Measurements from ENCODE around the gene MIGA2.
A peak's percentile ranks its signal among the peaks of the same experiment; 100 is the strongest.

The MIGA2 gene

DNA sequence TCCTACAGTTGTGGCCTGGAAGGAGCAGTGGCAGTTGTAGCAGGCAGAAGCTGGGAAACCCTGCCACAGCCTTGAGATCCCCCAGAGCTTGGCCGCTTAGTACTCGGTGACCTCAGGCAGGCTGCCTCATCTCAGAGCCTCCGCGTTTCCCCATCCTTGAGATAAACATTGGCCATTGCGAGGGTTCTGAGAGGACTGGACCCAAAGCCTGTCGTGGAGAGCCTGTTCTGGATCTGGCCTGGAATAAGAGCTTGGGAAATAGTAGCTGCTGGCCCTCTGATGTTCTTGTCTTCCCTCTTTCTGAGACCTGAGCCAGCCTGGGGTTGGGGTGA, 1.3 kb downstream of the MIGA2 start:
- WGBS, 2 experiments (ENCODE audit: insufficient coverage in 2 of 2) = 73 to 90% methylated on average over 6 of the region's 6 CpGs
- H3K36me3 ChIP-seq (ENCODE audit: control insufficient read depth, insufficient read depth, low read length) = peaks cover 16% of the 10 kb centered on the region
- H3K4me1 ChIP-seq (ENCODE audit: control insufficient read depth, insufficient read depth, low read length, poor library complexity, severe bottlenecking) = peaks cover 14% of the 10 kb centered on the region
- H3K27ac ChIP-seq (ENCODE audit: low read depth, low read length, severe bottlenecking) = no peak overlapping the region
- no peaks in the 10 kb centered on the region for H3K9me3 ChIP-seq (ENCODE audit: control insufficient read depth, low read length)
- H3K4me3 ChIP-seq (ENCODE audit: extremely low read depth, insufficient read depth, low read length, poor library complexity, severe bottlenecking) = peak overlapping the region; percentile 95

DNA sequence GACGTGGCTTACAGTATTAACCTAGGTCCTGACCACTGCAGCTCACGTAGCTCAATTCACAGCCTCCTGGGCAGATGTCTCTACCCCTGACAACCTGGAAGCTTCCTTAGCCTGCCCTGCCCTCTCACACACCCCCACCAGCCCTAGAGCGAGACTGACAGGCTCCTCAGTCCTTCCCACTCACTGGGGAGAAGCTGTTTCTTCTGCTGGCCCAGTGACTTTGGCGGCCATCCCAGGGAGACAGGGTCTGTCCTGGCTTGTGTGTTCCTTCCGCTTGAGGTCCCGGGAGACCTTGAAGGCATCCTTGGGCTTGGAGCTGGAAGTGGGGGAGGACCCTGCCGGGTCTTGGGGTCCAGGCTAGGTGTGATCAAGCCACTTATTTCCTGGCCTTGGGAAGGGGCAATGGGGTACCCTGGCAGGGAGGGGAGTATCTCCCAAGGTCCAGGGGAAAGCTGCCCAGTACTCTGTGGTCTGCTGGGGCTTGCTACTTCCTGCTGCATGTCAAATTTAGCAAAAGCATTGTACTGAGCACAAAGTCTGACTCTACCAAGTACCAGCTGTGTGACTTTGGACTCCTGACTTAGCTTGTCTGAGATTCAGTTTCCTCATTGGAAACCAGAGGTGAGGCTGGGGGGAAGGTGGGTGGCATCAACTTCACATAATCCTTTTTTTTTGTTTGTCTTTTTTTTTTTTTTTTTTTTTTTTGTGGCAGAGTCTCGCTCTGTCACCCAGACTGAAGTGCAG, 1.9 kb downstream of the MIGA2 start:
- Histone ChIP-seq H3K27ac (ENCODE audit: low read depth, low read length, severe bottlenecking) (no peak overlapping the region), H3K4me1 (ENCODE audit: control insufficient read depth, insufficient read depth, low read length, poor library complexity, severe bottlenecking) (peaks cover 14% of the 10 kb centered on the region), H3K36me3 (ENCODE audit: control insufficient read depth, insufficient read depth, low read length) (peaks cover 16% of the 10 kb centered on the region), H3K9me3 (ENCODE audit: control insufficient read depth, low read length) (no peaks in the 10 kb centered on the region), H3K4me3 (ENCODE audit: extremely low read depth, insufficient read depth, low read length, poor library complexity, severe bottlenecking) (peak overlapping the region; percentile 95)
- WGBS, 2 experiments (ENCODE audit: insufficient coverage in 2 of 2) = 96 to 97% methylated on average over 4 of the region's 8 CpGs

DNA sequence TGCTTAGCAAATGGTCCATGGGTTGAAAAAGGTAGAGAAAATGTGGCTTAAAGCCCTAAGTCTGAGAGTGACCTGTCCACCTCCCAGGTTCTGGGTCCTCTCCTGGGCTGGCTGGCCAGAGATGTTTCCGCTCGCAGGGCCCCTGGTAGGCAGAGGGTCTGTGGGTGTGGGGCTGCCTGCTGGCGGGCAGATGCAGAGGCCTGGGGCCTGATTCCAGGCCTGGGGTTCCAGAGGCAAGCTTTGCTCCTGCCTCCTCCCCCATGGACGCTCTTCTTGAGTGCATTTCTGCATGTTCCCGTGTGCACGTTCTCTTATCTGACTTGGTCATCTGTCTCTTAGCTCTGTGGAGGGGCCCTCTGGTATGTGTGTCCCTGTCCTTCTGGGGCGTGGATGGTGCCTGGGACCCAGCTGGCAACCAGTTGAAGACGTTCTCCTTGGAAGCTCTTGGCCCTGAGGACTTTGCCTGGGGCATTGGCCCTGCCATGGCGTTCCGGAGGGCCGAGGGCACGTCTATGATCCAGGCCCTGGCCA, 3.8 kb downstream of the MIGA2 start:
- WGBS, 2 experiments (ENCODE audit: insufficient coverage in 2 of 2) = 92 to 94% methylated on average over 12 of the region's 12 CpGs
- Histone ChIP-seq H3K4me3 (ENCODE audit: extremely low read depth, insufficient read depth, low read length, poor library complexity, severe bottlenecking) (no peak overlapping the region), H3K27ac (ENCODE audit: low read depth, low read length, severe bottlenecking) (no peak overlapping the region), H3K4me1 (ENCODE audit: control insufficient read depth, insufficient read depth, low read length, poor library complexity, severe bottlenecking) (peaks cover 14% of the 10 kb centered on the region), H3K36me3 (ENCODE audit: control insufficient read depth, insufficient read depth, low read length) (peaks cover 16% of the 10 kb centered on the region), H3K9me3 (ENCODE audit: control insufficient read depth, low read length) (no peaks in the 10 kb centered on the region)

DNA sequence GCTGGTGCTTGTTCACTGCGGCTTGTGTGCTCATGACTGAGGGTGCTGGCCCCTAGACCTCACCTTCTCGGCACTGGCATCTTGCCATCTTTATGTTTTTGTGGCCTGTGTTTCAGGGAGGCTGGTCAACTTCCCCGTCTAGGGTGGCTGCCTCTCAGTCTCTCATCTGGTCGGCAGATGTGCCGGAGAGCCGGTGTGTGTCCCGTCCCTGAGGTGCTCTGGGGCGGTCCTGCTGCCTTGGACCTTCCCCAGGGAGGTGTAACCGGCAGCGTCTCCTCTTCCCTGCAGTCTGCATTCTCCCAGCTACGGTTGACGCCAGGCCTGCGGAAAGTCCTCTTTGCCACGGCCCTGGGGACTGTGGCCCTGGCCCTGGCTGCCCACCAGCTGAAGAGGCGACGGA, 5.6 kb downstream of the MIGA2 start:
- H3K27ac ChIP-seq (ENCODE audit: low read depth, low read length, severe bottlenecking) = no peak overlapping the region
- H3K4me1 ChIP-seq (ENCODE audit: control insufficient read depth, insufficient read depth, low read length, poor library complexity, severe bottlenecking) = peaks cover 14% of the 10 kb centered on the region
- no peaks in the 10 kb centered on the region for H3K9me3 ChIP-seq (ENCODE audit: control insufficient read depth, low read length)
- 90 to 96% methylated on average over 9 to 15 of the region's 16 CpGs for WGBS, 2 experiments (ENCODE audit: insufficient coverage in 2 of 2)
- peaks cover 22% of the 10 kb centered on the region for H3K36me3 ChIP-seq (ENCODE audit: control insufficient read depth, insufficient read depth, low read length)
- H3K4me3 ChIP-seq (ENCODE audit: extremely low read depth, insufficient read depth, low read length, poor library complexity, severe bottlenecking) = no peak overlapping the region

DNA sequence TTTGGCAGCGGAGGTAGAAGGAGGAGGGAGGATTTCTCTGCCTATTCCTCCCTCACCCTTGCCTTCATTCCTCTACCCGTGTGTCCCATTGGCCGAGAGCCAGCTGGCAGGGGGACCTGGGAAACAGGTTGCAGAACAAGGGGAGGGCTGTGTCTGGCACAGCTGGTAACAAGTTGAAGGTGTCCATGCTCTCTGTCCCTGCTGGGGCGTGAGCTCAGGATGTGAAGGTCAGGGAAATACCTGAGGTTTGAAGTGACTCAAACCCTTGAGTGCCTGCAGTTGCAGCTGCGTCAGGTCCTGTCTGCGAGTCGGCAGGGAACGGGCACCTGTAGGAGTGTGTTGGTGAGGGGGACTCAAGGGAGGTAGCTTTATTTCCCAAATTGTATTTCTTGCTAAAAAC, 16.2 kb downstream of the MIGA2 start:
- 97% methylated on average over 4 to 5 of the region's 8 CpGs for WGBS, 2 experiments (ENCODE audit: insufficient coverage in 2 of 2)

DNA sequence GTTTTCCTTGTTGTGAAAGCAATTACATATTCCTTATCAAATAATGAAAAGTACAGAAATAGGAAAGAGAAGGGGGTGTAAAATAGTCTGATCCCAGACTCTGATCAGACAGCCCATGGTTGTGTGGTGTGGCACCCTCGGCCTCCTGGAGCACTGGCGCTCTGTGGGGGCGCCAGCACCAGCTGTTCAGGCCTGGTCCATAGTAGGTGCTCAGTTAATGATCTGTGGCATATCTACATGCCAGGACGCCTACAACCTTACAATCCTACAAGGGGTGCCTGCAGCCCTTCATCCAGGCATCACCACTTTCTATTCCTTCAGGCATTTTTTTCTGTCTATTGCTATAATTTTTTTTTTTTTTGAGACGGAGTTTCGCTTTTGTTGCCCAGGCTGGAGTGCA, 16.6 kb downstream of the MIGA2 start:
- Histone ChIP-seq H3K27ac (ENCODE audit: low read depth, low read length, severe bottlenecking) (no peak overlapping the region), H3K36me3 (ENCODE audit: control insufficient read depth, insufficient read depth, low read length) (peaks cover 61% of the 10 kb centered on the region), H3K4me3 (ENCODE audit: extremely low read depth, insufficient read depth, low read length, poor library complexity, severe bottlenecking) (no peak overlapping the region), H3K9me3 (ENCODE audit: control insufficient read depth, low read length) (no peaks in the 10 kb centered on the region), H3K4me1 (ENCODE audit: control insufficient read depth, insufficient read depth, low read length, poor library complexity, severe bottlenecking) (no peaks in the 10 kb centered on the region)
- WGBS, 2 experiments (ENCODE audit: insufficient coverage in 2 of 2) = 98 to 100% methylated on average over 2 to 5 of the region's 6 CpGs

More for the DNA sequence above, 16.2 kb downstream of the MIGA2 start:
- Histone ChIP-seq H3K4me3 (ENCODE audit: extremely low read depth, insufficient read depth, low read length, poor library complexity, severe bottlenecking) (no peak overlapping the region), H3K36me3 (ENCODE audit: control insufficient read depth, insufficient read depth, low read length) (peaks cover 61% of the 10 kb centered on the region), H3K4me1 (ENCODE audit: control insufficient read depth, insufficient read depth, low read length, poor library complexity, severe bottlenecking) (no peaks in the 10 kb centered on the region), H3K27ac (ENCODE audit: low read depth, low read length, severe bottlenecking) (no peak overlapping the region), H3K9me3 (ENCODE audit: control insufficient read depth, low read length) (no peaks in the 10 kb centered on the region)

DNA sequence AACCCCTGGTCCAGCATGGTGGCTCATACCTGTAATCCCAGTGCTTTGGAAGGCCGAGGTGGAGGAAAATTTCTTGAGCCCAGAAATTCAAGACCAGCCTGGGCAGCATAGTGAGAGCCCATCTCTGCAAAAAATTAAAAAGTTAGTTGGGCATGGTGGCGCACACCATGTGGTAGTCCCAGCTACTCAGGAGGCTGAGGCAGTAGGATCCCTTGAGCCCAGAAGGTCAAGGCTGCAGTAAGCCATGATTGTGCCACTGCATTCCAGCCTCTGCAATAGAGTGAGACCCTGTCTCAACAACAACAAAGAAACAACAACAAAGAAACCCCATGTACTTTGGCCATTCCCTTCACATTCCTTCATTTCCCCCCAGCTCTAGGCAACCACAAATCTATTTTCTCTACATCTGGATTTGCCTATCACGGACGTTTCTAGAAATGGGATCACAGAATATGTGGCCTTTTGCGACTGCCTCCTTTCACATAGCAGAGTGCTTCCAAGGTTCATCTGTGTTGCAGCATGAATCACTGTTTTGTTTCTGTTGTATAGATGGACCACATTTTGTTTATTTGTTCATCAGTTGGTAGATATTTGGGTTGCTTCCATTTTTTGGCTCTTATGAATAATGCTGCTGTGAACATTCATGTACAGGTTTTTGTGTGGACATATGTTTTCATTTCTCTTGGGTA, 17.9 kb downstream of the MIGA2 start:
- Histone ChIP-seq H3K4me3 (ENCODE audit: extremely low read depth, insufficient read depth, low read length, poor library complexity, severe bottlenecking) (no peak overlapping the region), H3K27ac (ENCODE audit: low read depth, low read length, severe bottlenecking) (no peak overlapping the region), H3K4me1 (ENCODE audit: control insufficient read depth, insufficient read depth, low read length, poor library complexity, severe bottlenecking) (no peaks in the 10 kb centered on the region), H3K9me3 (ENCODE audit: control insufficient read depth, low read length) (no peaks in the 10 kb centered on the region), H3K36me3 (ENCODE audit: control insufficient read depth, insufficient read depth, low read length) (peaks cover 57% of the 10 kb centered on the region)
- 89 to 93% methylated on average over 5 of the region's 5 CpGs for WGBS, 2 experiments (ENCODE audit: insufficient coverage in 2 of 2)

DNA sequence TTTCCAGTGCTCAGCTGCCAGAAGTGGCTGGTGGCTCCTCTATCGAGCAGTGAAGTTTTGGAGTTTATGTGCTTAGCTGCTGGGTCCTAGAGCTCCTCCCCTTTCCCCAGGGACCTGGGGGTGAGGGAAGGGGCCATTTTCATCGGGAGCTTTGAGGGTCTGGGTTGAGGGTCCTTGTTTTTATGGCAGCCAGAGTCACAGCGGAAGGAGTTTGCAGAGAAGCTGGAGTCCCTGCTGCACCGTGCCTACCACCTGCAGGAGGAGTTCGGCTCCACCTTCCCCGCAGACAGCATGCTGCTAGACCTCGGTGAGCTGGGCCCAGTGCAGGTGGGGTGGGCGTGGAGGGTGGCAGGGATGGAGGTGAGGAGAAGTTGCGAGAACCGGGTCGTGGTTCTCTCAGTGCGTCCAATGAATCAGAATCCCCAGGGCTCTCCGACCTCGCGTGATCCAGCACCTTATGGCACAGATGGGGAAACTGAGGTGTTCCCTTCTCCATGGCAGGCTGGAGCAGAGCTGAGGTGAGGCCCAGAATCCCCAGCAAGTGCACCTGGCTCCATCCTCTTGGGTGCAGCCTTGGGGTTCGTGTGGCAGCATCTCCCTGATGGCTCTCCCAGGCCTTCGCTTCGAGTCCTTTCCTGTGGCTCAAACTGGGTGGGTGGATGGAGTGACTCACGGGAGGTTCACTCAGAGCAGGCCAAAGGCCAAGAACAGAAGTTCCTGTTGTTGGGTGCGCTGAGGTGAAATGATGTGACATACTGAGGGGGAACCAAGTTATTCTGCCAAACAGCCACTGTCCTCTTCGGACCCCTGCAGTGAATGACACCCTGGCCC, 22.8 kb downstream of the MIGA2 start:
- 93 to 96% methylated on average over 18 to 20 of the region's 21 CpGs for WGBS, 2 experiments (ENCODE audit: insufficient coverage in 2 of 2)

DNA sequence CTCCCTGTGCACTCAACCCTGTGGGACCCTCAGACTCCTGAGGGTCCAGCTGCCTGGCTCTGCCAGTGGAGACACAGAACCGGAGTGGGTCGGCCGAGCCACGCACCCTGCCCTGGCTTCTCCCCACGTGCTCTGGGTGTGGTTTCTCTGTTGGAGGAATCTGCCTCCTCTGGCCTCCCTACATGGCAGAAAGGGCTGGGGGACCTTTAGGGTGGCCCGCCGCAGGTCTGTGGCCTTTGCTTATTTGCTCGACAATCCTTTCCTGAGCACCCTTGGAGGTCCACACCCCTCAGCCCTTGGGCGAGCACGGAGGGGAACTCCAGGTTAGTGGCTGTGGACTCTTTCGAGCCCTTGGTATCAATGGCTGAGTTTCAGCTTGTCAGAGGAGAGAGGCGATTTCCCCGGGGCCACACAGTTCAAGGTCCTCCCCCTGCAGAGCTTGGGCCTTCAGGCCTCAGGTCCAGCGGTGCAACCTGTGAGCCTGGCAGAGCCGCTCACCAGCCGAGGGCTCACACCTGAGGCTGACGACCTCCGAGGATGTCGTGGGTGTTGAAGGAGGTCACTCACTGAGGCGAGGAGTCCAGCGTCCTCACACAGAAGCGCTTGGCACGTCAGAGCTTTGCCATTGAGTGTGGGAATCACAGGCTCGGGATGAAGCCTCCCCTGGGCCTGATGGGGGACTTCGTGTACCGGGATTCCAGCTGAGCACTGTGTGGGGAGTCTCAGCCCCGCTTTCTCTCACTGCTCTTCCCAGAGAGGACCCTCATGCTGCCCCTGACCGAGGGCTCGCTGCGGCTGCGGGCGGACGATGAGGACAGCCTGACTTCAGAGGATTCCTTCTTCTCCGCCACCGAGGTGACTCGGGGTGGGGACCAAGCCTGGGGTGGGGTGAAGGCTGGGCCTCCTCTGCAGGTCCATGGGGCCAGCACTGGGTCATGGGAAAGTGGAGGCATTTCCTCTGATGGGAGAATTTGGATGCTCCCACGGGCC, 23.7 kb downstream of the MIGA2 start:
- H3K4me3 ChIP-seq (ENCODE audit: extremely low read depth, insufficient read depth, low read length, poor library complexity, severe bottlenecking) = no peak overlapping the region
- no peaks in the 10 kb centered on the region for H3K4me1 ChIP-seq (ENCODE audit: control insufficient read depth, insufficient read depth, low read length, poor library complexity, severe bottlenecking)
- peaks cover 63% of the 10 kb centered on the region for H3K36me3 ChIP-seq (ENCODE audit: control insufficient read depth, insufficient read depth, low read length)
- no peak overlapping the region for H3K27ac ChIP-seq (ENCODE audit: low read depth, low read length, severe bottlenecking)
- H3K9me3 ChIP-seq (ENCODE audit: control insufficient read depth, low read length) = no peaks in the 10 kb centered on the region
- 95 to 98% methylated on average over 25 to 27 of the region's 37 CpGs for WGBS, 2 experiments (ENCODE audit: insufficient coverage in 2 of 2)

More for the DNA sequence above, 22.8 kb downstream of the MIGA2 start:
- H3K27ac ChIP-seq (ENCODE audit: low read depth, low read length, severe bottlenecking) = no peak overlapping the region
- H3K9me3 ChIP-seq (ENCODE audit: control insufficient read depth, low read length) = no peaks in the 10 kb centered on the region
- H3K4me3 ChIP-seq (ENCODE audit: extremely low read depth, insufficient read depth, low read length, poor library complexity, severe bottlenecking) = no peak overlapping the region
- H3K36me3 ChIP-seq (ENCODE audit: control insufficient read depth, insufficient read depth, low read length) = peaks cover 63% of the 10 kb centered on the region
- H3K4me1 ChIP-seq (ENCODE audit: control insufficient read depth, insufficient read depth, low read length, poor library complexity, severe bottlenecking) = no peaks in the 10 kb centered on the region

DNA sequence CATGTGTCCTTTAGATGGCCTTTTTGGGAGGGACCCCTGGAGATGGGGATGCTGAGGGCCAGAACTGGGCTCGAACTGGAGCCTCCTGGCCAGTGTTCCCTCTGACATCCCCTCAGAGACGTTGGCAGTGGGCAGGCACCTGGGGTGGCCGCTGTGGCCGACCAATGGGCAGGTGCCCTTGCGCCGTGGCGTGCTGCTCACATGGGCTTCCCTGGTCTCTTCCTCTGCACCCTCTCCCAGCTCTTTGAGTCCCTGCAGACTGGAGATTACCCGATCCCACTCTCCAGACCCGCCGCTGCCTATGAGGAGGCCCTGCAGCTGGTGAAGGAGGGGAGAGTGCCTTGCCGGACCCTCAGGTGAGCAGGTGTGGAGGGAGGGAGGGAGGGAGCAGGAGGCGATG, 24.6 kb downstream of the MIGA2 start:
- Histone ChIP-seq H3K36me3 (ENCODE audit: control insufficient read depth, insufficient read depth, low read length) (peaks cover 68% of the 10 kb centered on the region), H3K4me3 (ENCODE audit: extremely low read depth, insufficient read depth, low read length, poor library complexity, severe bottlenecking) (no peak overlapping the region), H3K27ac (ENCODE audit: low read depth, low read length, severe bottlenecking) (no peak overlapping the region), H3K4me1 (ENCODE audit: control insufficient read depth, insufficient read depth, low read length, poor library complexity, severe bottlenecking) (no peaks in the 10 kb centered on the region), H3K9me3 (ENCODE audit: control insufficient read depth, low read length) (no peaks in the 10 kb centered on the region)
- WGBS, 2 experiments (ENCODE audit: insufficient coverage in 2 of 2) = 93 to 100% methylated on average over 4 to 9 of the region's 12 CpGs

All from mesodermal cell (in vitro differentiated cells).